KG1 (cell line): Measurements from ENCODE around the gene PDCD7.
"Not testable (repeated sequence)": the region's sequence is repeated elsewhere in the genome, so short reads cannot be mapped to it uniquely, and the experiment has no call there.

Experiments
- DNase-seq: peaks from one replicate; lab custom pipeline; 2025; lab: John Stamatoyannopoulos, UW

Gene PDCD7

GRCh38 chr15:65130941-65131340 lies 2.7 kb downstream of the PDCD7 start:
- DNase-seq = no peak

GRCh38 chr15:65115542-65115941 lies 18.1 kb downstream of the PDCD7 start:
- DNase-seq = no peak

GRCh38 chr15:65115086-65115485 lies 18.5 kb downstream of the PDCD7 start, which contains the start of gene UBAP1L:
TSS of gene UBAP1L (minus strand) at chr15:65115200. CDS start at chr15:65106215, 8,985 bp downstream.
- DNase-seq = no peak

GRCh38 chr15:65110676-65111292 lies 22.8 kb downstream of the PDCD7 start:
- DNase-seq = no peak

- no peak for DNase-seq
These were observed 27.5 kb downstream of the PDCD7 start for GRCh38 chr15:65106011-65106590.

GRCh38 chr15:65105038-65105437 lies 28.6 kb downstream of the PDCD7 start:
- no peak for DNase-seq

- no peak for DNase-seq
These were observed 30.7 kb downstream of the PDCD7 start for GRCh38 chr15:65102912-65103311.

- no peak for DNase-seq
These were observed 31.5 kb downstream of the PDCD7 start for GRCh38 chr15:65101891-65102708.

- DNase-seq = no peak
These were observed 32.2 kb downstream of the PDCD7 start for GRCh38 chr15:65101411-65101890.

- no peak for DNase-seq
These were observed 33.2 kb downstream of the PDCD7 start for GRCh38 chr15:65100442-65100841.

GRCh38 chr15:65099801-65100200 lies 33.8 kb downstream of the PDCD7 start:
- DNase-seq = not testable (repeated sequence)

GRCh38 chr15:65099336-65099735 lies 34.3 kb downstream of the PDCD7 start:
- DNase-seq = no peak

- DNase-seq = no peak
These were observed 35.9 kb downstream of the PDCD7 start for GRCh38 chr15:65097651-65098263.

GRCh38 chr15:65096481-65097385 lies 36.9 kb downstream of the PDCD7 start:
- no peak for DNase-seq

GRCh38 chr15:65095747-65096104 lies 37.9 kb downstream of the PDCD7 start:
- no peak for DNase-seq

- DNase-seq = no peak
These were observed 38.4 kb downstream of the PDCD7 start for GRCh38 chr15:65095011-65095746.

- DNase-seq = no peak
These were observed 39.2 kb downstream of the PDCD7 start for GRCh38 chr15:65094294-65094995.

GRCh38 chr15:65093793-65094170 lies 39.8 kb downstream of the PDCD7 start:
- DNase-seq = not testable (repeated sequence)

- no peak for DNase-seq
These were observed 40.5 kb downstream of the PDCD7 start for GRCh38 chr15:65092911-65093792.
